CD4-positive, alpha-beta T cell treated with Interleukin-4 for 4 hours (primary cell): ENCODE data around the gene PAFAH1B1.

Experiments used
- DNase-seq: peaks from one replicate; pipeline ENCODE4 v3.0.0-alpha.2; 2020

PAFAH1B1 gene

DNA sequence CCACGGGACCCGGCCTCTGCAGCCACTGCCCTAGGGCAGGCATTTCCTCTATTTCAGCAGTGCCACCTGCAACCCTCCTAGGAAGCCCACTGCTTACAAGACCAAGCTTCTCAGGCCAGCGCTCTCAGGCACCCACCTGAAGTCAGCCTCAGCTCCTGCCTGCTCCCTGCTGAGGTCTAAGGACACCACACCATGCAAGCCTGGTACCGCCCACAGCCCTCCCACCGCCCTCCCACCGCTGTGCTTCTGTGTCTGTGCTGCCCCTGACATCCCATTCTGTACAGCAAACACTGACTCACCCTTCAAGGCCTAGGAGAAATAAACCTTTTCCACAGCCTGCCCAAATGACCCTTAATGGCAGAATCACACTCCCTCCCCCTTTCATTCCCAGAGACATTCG lies 111.8 kb downstream of the PAFAH1B1 start:
- no peak for DNase-seq

DNA sequence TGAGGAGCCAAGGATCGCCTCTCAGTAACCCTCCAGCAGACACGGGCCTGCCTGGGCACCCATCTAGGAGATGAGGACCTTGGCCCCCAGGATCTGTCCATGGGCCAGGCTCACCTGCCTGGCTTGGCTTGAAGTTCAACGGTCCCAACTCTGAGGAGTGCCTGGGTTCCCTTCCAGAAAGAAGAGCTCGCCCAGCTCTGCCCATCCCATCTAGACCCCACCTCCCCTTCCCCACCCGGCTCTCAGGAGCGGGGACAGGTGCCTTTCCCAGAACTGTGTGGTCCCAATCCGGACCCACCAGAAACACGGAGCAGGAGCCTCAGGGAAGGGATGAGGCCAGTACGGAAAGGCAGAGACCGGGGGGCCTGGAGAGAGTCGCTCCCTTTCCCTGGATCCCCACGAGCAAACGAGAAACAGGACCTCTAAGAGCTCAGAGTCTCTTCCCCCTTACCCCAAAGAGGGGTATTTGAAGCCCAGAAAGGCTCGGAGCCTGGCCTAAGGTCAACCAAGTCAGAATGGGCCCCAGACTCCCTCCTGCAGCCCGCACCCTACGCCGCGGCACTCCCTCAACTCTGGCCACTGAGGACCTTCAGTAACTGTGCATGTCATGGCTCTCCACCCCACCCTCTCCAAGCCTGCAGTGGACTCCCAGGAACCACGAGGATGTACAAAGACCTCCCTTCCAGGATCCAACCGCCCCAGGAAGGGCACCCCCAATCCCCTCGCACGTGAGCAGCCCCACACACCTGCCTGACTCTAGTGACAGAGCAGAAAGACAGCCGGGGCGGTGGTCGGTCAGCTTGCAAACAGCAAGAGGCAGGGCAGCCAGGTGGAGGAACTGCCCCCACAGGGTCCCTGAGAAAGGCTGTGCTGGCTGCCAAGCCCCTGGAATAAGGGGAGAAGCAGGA lies 112.7 kb downstream of the PAFAH1B1 start:
- DNase-seq: no peak

DNA sequence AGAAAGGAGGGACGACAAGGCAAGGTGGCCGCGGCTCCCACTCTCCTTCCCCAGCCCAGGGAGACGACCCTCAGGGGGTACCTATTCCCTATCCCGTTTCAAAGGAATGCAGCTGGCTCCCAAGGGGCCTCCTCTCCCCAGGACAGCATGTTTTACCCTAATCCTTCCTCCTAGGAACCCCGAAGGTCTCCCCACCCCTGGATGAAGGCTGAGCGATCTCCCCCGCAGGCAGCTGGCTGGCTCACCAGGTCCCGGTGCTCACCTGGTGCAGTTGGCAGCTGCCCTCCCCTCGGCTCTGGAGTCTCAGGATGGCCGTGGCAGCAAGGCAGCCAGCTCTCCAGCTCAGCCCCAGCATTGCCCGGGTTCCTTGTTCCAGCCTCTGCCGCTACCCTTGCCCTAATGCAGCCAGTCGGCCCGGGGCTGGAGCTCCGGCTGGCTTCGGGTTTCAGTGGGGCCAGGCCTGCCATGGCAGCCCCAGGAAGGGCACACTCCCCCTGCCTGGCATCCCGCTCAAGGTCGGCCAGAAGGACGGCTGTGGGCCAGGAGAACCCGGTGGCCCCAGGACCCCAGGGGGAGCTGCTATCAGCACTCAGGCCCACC lies 113.6 kb downstream of the PAFAH1B1 start:
- no peak for DNase-seq

DNA sequence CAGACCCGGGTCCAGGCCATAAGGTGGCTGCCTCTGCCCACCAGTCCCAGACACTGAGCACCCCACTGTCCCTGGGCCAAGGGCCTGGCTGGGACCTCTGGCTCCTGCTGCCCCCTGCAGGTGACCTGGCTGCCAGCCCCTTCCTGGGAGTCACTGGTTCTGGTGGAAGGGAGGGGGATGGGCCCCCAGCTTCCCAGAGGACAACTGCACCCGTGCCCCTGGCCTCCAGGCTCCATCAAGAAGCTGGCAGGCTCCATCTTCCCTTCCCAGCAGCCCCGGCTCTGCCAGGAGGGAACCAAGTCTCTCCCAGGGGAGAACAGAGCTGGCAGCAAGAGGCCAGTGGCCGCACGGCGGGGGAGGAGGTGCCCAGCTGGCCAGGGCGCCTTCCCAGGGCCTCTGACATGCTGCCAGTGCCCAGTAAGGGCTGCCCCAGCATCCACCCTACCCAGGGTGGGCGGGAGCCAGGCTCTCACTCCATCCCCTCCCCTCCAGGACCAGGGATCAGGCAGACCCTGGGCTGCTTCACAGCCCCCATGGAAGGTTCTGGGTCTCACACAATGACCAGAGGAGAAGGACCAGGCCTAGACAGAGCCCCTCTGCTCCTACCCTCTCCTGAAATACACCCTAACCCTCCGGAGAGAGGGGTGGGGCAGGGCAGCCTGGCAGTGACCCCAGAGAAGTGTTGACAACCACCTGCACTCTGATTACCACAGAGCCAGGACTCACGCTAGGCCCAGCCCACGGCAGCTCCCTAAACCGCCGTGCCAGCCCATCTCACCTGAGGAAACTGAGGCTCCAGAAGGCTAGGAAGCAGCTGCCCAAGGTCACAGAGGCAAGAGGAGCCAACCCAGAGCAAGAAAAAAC lies 114.5 kb downstream of the PAFAH1B1 start:
- DNase-seq: no peak

- no peak for DNase-seq
Measured at GRCh38 chr17:2708585-2709182, 115.2 kb downstream of the PAFAH1B1 start.

GRCh38 chr17:2709183-2709661 lies 115.8 kb downstream of the PAFAH1B1 start:
- no peak for DNase-seq

DNA sequence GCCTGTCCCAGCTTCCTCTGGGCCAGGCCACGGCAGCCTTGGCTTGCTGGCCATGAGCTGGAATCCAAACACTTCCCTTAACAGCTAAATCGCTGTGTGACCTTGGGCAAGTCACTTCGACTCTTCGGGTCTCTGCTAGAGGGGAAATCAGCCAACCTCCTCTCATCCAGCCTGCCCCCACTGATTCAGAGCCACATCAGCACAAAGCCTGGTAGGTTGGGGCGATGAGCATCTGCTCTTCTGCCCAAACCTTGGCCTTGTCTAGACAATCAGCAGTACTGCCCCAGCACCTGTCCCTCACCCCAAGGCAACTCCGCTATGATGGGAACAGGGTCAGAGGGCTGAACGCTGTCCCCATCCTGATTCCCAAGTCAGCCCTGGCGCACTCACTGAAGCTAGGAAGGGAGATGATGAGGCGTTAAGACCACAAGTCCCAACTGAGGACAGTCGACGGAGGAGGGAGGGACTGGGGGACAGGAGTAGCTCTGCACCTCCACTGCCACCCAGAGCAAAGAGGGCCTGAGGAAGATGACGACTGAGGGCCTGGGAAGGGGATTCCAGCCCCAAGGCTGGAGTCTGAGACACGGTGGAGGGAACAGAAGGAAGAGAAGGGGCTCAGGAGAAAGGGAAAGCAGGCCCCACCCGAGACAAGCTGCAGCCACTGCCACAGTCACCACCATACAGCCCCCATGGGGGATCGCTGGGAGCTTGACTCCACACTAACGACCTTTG lies 116.8 kb downstream of the PAFAH1B1 start:
- no peak for DNase-seq

- no peak for DNase-seq
Measured at GRCh38 chr17:2710803-2711607, 117.6 kb downstream of the PAFAH1B1 start.

DNA sequence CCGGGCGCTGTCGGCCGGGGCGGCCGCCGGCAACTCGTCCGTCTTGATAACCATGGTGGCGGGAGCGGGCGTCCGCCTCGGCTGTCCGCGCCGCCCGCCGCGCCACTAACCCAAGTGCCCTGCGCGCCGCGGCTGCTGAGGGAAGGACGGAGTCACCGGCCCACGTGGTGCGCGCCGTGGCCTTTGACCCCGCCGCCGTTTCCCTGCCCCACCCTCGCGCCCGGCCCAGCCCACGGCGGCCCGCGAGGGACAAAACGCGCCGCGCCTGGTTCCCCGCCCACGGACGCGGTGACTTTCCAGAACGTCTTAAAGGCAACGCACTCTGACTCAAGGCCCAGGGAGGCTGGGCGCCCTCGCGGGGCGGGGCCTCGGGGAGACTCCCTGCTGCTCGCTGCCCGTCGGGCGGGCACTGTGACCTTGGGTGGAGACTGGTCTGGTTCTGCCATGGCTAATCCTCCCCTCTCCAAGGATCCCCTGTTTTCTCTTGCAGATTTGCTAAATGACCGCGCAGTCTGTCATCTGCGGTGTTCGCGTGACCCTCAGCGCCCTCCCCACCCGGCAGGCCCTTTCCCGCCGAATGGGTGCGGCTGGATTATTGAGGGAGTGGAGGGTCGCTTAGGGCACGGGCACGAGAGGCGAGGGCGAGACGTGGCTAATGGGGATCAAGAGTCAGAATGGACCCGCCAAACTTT lies 118.3 kb downstream of the PAFAH1B1 start, which contains the start of gene CLUH:
Gene CLUH, minus strand, starts transcription at position 157 of the 692 bp plus-strand sequence. Its CDS starts 103 bp downstream, at position 54.
- DNase-seq: peak; percentile 97

GRCh38 chr17:2712300-2713043 lies 119.0 kb downstream of the PAFAH1B1 start:
- DNase-seq: no peak

DNA sequence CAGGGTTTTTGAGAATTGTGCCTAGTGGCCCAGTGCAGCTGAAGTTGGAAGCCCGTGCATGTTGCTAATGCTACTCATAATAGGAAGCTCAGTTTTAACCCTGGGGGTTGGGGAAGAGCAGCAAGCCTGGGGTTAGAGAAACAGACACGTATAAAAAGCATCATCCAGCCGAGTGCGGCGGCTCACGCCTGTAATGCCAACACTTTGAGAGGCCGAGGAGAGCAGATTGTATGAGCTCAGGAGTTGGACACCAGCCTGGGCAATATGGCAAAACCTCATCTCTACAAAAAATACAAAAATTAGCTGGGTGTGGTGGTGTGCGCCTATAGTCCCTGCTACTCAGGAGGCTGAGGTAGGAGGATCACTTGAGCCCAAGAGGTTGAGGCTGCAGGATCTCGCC lies 120.4 kb downstream of the PAFAH1B1 start:
- no peak for DNase-seq

GRCh38 chr17:2716649-2717048 lies 123.2 kb downstream of the PAFAH1B1 start:
- DNase-seq: no peak

GRCh38 chr17:2718150-2718938 lies 124.9 kb downstream of the PAFAH1B1 start:
- no peak for DNase-seq

- no peak for DNase-seq
Measured at GRCh38 chr17:2719861-2720260, 126.4 kb downstream of the PAFAH1B1 start.

DNA sequence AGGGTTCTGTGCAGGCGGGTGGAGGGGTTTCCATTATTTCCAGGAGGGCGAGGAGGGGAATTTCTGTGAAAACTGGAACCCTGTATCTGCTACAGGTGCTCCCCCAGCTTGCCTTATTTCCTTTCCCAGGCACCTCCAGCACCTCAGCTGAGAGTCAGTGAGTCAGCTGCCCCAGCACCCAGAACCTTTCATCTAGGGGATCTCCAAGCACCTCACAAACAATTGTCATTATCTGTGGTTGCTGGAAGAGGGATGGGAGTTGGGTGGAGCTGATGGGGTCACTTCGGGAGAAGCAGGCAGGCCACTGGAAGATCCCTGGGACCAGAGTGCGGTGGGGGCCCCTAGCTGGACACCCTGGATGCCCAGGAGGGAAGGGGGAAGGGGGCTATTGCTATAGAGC lies 128.1 kb downstream of the PAFAH1B1 start:
- DNase-seq: no peak

GRCh38 chr17:2722611-2723010 lies 129.2 kb downstream of the PAFAH1B1 start:
- no peak for DNase-seq

DNA sequence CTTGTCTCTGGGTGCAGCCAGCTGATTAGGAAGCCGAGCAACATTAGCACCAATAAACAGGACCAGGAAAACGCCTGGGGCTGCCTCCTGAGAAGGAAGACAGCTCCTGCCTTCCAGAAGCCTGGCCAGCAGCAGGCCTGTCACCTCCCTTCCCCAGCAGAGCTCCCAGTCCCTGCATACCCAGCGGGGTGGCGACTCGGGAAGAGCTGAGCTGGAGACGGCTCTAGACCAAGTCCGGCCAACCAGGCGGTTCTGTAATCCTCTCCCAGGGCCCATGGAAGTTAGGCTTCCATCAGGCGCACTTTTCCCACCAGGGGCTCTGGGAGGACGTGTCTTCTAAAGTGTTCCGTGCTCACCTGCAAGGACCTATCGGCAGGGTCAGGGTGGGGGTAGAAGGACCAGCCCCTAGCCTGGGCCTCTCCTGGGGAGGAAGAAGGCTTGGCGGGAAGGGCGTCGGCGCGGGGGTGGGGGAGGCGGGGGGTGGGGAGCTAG lies 130.1 kb downstream of the PAFAH1B1 start:
- no peak for DNase-seq

DNA sequence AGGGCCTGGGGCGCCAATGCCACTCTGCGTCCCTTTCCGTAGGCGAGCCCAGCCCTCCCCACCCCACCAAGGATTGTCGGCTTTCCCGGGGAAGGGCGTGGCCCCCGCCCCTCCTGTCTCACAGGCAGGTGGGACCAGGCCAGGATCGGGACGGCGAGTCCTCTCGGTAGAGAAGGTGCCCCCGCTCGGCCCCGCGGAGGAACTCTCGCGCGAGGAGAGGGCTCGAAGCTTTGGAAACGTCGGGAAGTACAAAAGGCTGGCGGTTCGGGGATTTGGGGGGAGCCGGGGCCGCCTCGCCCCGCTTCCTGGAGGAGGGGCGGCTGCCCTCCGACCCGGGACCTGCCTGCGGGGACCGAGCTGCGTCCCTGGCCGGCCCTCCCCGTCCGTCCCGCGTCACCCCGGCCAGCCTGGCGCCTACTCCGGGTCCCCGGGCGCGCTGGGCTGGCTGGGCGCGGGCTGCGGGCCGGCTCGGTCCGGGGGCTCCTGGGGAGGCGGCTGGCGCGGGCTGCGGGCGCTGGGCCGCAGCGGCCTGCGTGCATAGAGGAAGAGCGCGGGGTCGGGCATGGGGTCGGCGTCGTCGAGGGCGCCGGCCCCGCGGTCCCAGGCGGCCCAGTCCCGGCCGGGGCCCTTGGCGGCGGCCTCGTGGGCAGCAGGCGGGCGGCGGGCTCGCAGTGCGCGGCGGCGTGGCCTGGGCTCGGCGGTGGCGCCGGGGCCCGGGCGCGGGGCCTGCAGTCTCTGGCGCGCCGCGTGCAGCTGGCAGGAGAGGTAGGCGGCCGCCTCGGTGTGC lies 130.7 kb downstream of the PAFAH1B1 start:
- DNase-seq: no peak
